Activated CD8-positive, alpha-beta T cell treated with anti-CD3 and anti-CD28 coated beads for 36 hours (primary cell): ENCODE measurements around the gene N4BP2. TPM values are rescaled to one million over a fixed set of nuclear protein-coding genes. Genes with fewer than 3 reads are reported as not detected.

Experiments used
- ATAC-seq: fragments of 200-7000 bp; cut with Tn5 transposase; one replicate; pipeline ENCODE4 v1.10.0; 2021; ENCODE audit warnings: mild to moderate bottlenecking, moderate library complexity
- CTCF ChIA-PET: fragments of 350-600 bp; sonication (Branson Sonifier 250); formaldehyde crosslinking; loops from one replicate; lab custom pipeline; 2021; ENCODE audit warnings: antibody characterized with exemption; lab: Charles Lee
- POLR2A ChIA-PET: fragments of 350-600 bp; sonication (Branson Sonifier 250); formaldehyde crosslinking; loops from one replicate; lab custom pipeline; 2021; ENCODE audit warnings: antibody characterized with exemption; lab: Charles Lee
- DNase-seq: peaks from one replicate; pipeline ENCODE4 v3.0.0-alpha.2; 2020
- H3K27ac Mint-ChIP-seq: one replicate; pipeline ENCODE4 v1.8.0; 2021; ENCODE audit warnings: mild to moderate bottlenecking, mixed read lengths
- H3K27me3 Mint-ChIP-seq: one replicate; pipeline ENCODE4 v1.8.0; 2021; ENCODE audit warnings: mixed read lengths
- H3K36me3 Mint-ChIP-seq: one replicate; pipeline ENCODE4 v1.8.0; 2021; ENCODE audit warnings: low read depth, mixed read lengths
- H3K4me1 Mint-ChIP-seq: one replicate; pipeline ENCODE4 v1.8.0; 2021; ENCODE audit warnings: low read depth, mixed read lengths
- H3K4me3 Mint-ChIP-seq: one replicate; pipeline ENCODE4 v1.8.0; 2021; ENCODE audit warnings: mild to moderate bottlenecking, moderate library complexity, mixed read lengths
- H3K9me3 Mint-ChIP-seq: one replicate; pipeline ENCODE4 v1.8.0; 2021; ENCODE audit warnings: mixed read lengths
- intact Hi-C: fragments of 100-400 bp; cut with micrococcal nuclease; formaldehyde crosslinking; loops from one replicate; pipeline ENCODE4 v1.10.0; 2022
- total RNA-seq, 2 experiments: library from RNA; stranded (reverse); gene quantifications; one replicate each; pipeline ENCODE4 v1.2.3, GENCODE V29; 2021
- TF ChIP-seq, protein P1 (sequence below): fragments of 200-600 bp; IDR thresholded peaks from one replicate; pipeline ENCODE4 v1.8.0; 2022; ENCODE audit warnings: antibody characterized with exemption, mild to moderate bottlenecking

The N4BP2 gene
- total RNA-seq, 2 experiments from 2014 or later = 17.4 to 17.5 TPM

DNA sequence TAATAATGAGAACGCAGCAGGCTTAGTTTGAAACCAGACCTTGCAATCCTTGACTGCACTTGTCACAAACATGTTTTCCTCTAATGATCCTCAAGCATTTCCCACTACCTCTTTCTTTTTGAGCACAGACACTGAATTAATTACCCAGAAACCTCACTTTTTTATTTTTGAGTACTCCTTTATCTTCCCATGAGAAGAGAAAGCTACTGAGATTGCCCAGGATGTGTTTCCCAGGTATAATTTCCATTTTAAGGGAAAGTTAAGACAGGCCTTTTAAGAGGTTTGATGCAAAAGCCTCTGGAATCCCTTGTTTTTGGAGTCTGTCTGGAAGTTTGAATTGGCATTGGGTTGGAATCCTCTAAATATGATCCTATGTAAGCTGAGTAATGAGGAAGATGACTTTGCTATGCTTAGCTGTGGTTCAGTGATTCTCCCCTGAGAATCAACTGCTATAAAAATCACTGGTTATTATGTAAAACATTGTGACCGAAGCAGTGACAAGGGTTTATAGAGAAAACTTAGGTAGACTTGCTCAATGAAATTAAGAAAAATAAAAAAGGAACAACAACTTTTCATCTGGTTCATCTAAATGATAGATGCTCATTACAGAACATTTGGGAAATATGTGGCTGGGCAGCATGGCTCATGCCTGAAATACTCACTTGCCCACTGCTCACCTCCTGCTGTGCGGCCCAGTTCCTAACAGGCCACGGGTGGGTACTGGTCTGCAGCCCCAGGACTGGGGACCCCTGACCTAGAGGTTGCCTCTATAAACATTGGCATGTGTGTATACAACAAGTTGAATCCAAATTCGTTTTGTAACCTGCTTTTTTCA lies 129.4 kb downstream of the N4BP2 start:
- no peak overlapping the region for H3K27ac Mint-ChIP-seq
- ATAC-seq (no peak), DNase-seq (no peak)
- ChIA-PET CTCF (interaction anchor here (0.8 to 2.2 kb wide), 7 partner anchors 9 to 140 kb away, joined by 3 to 10 read pairs (median 5); no protein-coding TSS in a partner anchor), POLR2A (interaction anchor here (1.2 to 6.5 kb wide), 4 partner anchors 10 to 120 kb away, joined by 3 to 51 read pairs (median 5); no protein-coding TSS in a partner anchor)
- TF ChIP-seq, protein P1, sequence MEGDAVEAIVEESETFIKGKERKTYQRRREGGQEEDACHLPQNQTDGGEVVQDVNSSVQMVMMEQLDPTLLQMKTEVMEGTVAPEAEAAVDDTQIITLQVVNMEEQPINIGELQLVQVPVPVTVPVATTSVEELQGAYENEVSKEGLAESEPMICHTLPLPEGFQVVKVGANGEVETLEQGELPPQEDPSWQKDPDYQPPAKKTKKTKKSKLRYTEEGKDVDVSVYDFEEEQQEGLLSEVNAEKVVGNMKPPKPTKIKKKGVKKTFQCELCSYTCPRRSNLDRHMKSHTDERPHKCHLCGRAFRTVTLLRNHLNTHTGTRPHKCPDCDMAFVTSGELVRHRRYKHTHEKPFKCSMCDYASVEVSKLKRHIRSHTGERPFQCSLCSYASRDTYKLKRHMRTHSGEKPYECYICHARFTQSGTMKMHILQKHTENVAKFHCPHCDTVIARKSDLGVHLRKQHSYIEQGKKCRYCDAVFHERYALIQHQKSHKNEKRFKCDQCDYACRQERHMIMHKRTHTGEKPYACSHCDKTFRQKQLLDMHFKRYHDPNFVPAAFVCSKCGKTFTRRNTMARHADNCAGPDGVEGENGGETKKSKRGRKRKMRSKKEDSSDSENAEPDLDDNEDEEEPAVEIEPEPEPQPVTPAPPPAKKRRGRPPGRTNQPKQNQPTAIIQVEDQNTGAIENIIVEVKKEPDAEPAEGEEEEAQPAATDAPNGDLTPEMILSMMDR = no peak
- intact Hi-C loops = no loop called here
- H3K4me3 Mint-ChIP-seq = no peak overlapping the region
- H3K36me3 Mint-ChIP-seq = no peaks in the 10 kb centered on the region
- H3K27me3 Mint-ChIP-seq = no peaks in the 10 kb centered on the region
- H3K9me3 Mint-ChIP-seq = peaks cover 2% of the 10 kb centered on the region
- peaks cover 50% of the 10 kb centered on the region for H3K4me1 Mint-ChIP-seq

DNA sequence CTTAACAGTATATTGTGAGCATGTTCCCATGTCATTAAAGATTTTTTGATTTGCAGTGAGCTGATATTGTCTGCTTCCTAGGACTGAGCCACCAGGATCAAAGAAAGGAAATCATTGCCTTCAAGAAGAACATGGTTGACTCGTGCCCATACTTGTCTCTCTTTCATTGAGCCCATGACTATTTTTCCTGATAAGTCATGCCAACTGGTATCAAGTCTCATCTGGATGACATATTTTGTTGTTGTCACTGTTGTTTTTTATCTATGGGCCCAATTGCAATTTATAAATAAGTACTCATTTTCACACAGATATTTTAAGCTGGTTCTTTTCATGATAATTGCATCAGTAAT lies 130.0 kb downstream of the N4BP2 start:
- no peak overlapping the region for H3K4me3 Mint-ChIP-seq
- intact Hi-C loops = no loop called here
- H3K9me3 Mint-ChIP-seq = peaks cover 2% of the 10 kb centered on the region
- POLR2A ChIA-PET = interaction anchor here (1.1 to 6.5 kb wide), 7 partner anchors 9 to 119 kb away, joined by 3 to 51 read pairs (median 4); no protein-coding TSS in a partner anchor
- H3K36me3 Mint-ChIP-seq = no peaks in the 10 kb centered on the region
- DNase-seq = no peak
- no peak for ATAC-seq
- H3K27ac Mint-ChIP-seq = no peak overlapping the region
- TF ChIP-seq, protein P1 = no peak
- H3K4me1 Mint-ChIP-seq = peaks cover 51% of the 10 kb centered on the region
- CTCF ChIA-PET = interaction anchor here (0.7 to 2.2 kb wide), 6 partner anchors 8 to 139 kb away, joined by 3 to 10 read pairs (median 4); no protein-coding TSS in a partner anchor
- H3K27me3 Mint-ChIP-seq = no peaks in the 10 kb centered on the region

DNA sequence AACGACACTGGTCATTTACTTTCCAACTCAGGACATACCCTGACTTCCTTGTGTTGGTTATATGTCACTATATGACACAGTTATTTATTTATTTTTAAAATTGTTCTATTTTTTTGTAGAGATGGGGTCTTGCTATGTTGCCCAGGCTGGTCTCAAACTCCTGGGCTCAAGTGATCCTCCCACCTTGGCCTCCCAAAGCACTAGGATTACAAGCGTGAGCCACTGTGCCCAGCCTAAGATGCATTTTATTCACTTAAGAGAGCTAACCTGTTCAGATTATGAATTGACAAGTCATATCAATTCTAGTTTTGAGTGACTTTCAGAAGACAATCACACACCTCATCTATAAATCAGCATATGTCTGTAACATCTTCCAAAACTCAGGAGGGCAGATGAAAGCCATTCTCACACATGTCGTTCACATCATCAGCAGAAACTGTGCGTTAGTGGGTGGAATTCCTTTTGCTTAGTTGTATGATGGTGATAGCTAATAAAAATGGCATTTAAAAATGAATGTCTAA lies 130.8 kb downstream of the N4BP2 start:
- H3K4me3 Mint-ChIP-seq = no peak overlapping the region
- TF ChIP-seq, protein P1 = no peak
- no peak for DNase-seq

DNA sequence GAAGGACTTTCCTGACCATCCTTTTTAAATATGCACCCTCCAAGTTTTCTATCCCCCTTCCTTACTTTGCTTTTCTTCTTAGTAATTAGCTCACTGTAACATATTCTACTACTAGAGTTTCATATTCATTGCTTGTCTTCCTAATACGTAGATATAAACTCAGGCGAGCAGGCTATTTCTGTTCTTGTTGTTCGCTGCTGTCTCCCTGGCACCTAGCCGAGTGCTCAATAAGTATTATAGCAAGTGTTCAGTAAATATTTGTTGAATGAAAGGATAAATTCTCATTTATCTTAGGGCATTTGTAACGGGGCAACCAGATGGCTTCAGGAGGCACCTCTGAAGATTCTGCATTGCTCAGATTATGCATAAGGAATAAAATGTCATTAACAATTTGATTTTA lies 133.4 kb downstream of the N4BP2 start:
- no peaks in the 10 kb centered on the region for H3K36me3 Mint-ChIP-seq
- intact Hi-C loops = loop anchor here (5.0 kb wide), 1 partner anchor 38 kb away; no protein-coding TSS in a partner anchor
- H3K27me3 Mint-ChIP-seq = no peaks in the 10 kb centered on the region
- ATAC-seq (no peak), DNase-seq (no peak)
- H3K4me1 Mint-ChIP-seq = peaks cover 60% of the 10 kb centered on the region
- POLR2A ChIA-PET = interaction anchor here (0.6 to 11.3 kb wide), 7 partner anchors 8 to 135 kb away, joined by 3 to 447 read pairs (median 4); no protein-coding TSS in a partner anchor
- peak overlapping the region; percentile 99 for H3K4me3 Mint-ChIP-seq
- no peaks in the 10 kb centered on the region for H3K9me3 Mint-ChIP-seq
- CTCF ChIA-PET = interaction anchor here (0.9 to 2.0 kb wide), 5 partner anchors 14 to 134 kb away, joined by 3 to 9 read pairs (median 4); partner anchors contain the start of gene N4BP2
- TF ChIP-seq, protein P1 = no peak
- H3K27ac Mint-ChIP-seq = no peak overlapping the region

More for the DNA sequence above, 130.8 kb downstream of the N4BP2 start:
- CTCF ChIA-PET = interaction anchor here (0.7 to 2.2 kb wide), 5 partner anchors 7 to 130 kb away, joined by 3 to 10 read pairs (median 3); no protein-coding TSS in a partner anchor
- H3K4me1 Mint-ChIP-seq = peaks cover 53% of the 10 kb centered on the region
- H3K27ac Mint-ChIP-seq = no peak overlapping the region
- no peaks in the 10 kb centered on the region for H3K36me3 Mint-ChIP-seq
- H3K9me3 Mint-ChIP-seq = no peaks in the 10 kb centered on the region
- intact Hi-C loops = no loop called here
- H3K27me3 Mint-ChIP-seq = no peaks in the 10 kb centered on the region
- POLR2A ChIA-PET = interaction anchor here (1.1 to 6.5 kb wide), 4 partner anchors 12 to 43 kb away, joined by 3 to 51 read pairs (median 4); no protein-coding TSS in a partner anchor
- ATAC-seq = peak; percentile 14
